IMR-90 (cell line): ENCODE measurements around the gene FAM184A. TPM values are rescaled to one million over a fixed set of nuclear protein-coding genes. Genes with fewer than 3 reads are reported as not detected.

Source experiments
- ATAC-seq: fragments of 200-7000 bp; cut with Tn5 transposase; 2 replicates; pipeline ENCODE4 v1.9.1; 2020; ENCODE audit warnings: low read depth, mild to moderate bottlenecking, moderate library complexity
- BruUV-seq: library from RNA; stranded (reverse); fragments of 400-500 nt; replicated peaks from 2 replicates; lab custom pipeline; 2021; lab: Mats Ljungman, UMichigan
- CTCF ChIA-PET: fragments of 300-600 bp; formaldehyde crosslinking; extraction: SDS; loops from one replicate; lab custom pipeline; 2021; ENCODE audit warnings: antibody characterized with exemption; lab: Yijun Ruan, JAX
- POLR2A ChIA-PET: fragments of 300-600 bp; sonication (Branson Sonifier 250); formaldehyde crosslinking; loops from one replicate; lab custom pipeline; 2022; ENCODE audit warnings: antibody characterized with exemption; ENCODE audit not compliant: unreplicated experiment; lab: Charles Lee
- DNase-seq: peaks from one replicate; pipeline ENCODE4 v3.0.0; 2013
- H2AFZ ChIP-seq: replicated peaks from 2 replicates; pipeline ENCODE3; 2013; ENCODE audit warnings: low read length, mild to moderate bottlenecking; ENCODE audit not compliant: poor library complexity
- H2AK5ac ChIP-seq: 2 replicates; pipeline ENCODE4 v1.6.1; 2013; ENCODE audit warnings: low read depth, low read length, inconsistent platforms
- H2AK9ac ChIP-seq: replicated peaks from 2 replicates; pipeline ENCODE3; 2013; ENCODE audit warnings: mild to moderate bottlenecking, low read depth, low read length, moderate library complexity; ENCODE audit not compliant: poor library complexity
- H2BK120ac ChIP-seq: 2 replicates; pipeline ENCODE4 v1.6.1; 2013; ENCODE audit warnings: low read depth, low read length, inconsistent platforms
- H2BK15ac ChIP-seq: 3 replicates; pipeline ENCODE4 v1.6.1; 2013; ENCODE audit warnings: low read depth, low read length, inconsistent platforms
- H2BK20ac ChIP-seq: 2 replicates; pipeline ENCODE4 v1.6.1; 2013; ENCODE audit warnings: low read depth, mild to moderate bottlenecking, inconsistent platforms, low read length, moderate library complexity
- H2BK5ac ChIP-seq: 2 replicates; pipeline ENCODE4 v1.6.1; 2013; ENCODE audit warnings: mild to moderate bottlenecking, low read depth, low read length, inconsistent platforms; ENCODE audit not compliant: poor library complexity, severe bottlenecking
- H3K14ac ChIP-seq: replicated peaks from 2 replicates; pipeline ENCODE4 v1.6.1; 2013; ENCODE audit warnings: low read depth, low read length, inconsistent platforms
- H3K18ac ChIP-seq: 2 replicates; pipeline ENCODE4 v1.6.1; 2013; ENCODE audit warnings: low read depth, low read length, control low read depth
- H3K23ac ChIP-seq: 2 replicates; pipeline ENCODE4 v1.6.1; 2013; ENCODE audit warnings: low read depth, low read length, inconsistent platforms
- H3K27ac ChIP-seq: 2 replicates; pipeline ENCODE4 v1.5.1; 2013; ENCODE audit warnings: mild to moderate bottlenecking, control low read depth, low read length; ENCODE audit not compliant: insufficient read depth
- H3K27me3 ChIP-seq: 2 replicates; pipeline ENCODE4 v1.6.1; 2013; ENCODE audit warnings: low read length; ENCODE audit not compliant: control insufficient read depth, insufficient read depth
- H3K36me3 ChIP-seq: 2 replicates; pipeline ENCODE4 v1.6.1; 2013; ENCODE audit warnings: low read length, mixed read lengths; ENCODE audit not compliant: control insufficient read depth, insufficient read depth
- H3K4ac ChIP-seq: 2 replicates; pipeline ENCODE4 v1.6.1; 2013; ENCODE audit warnings: low read depth, low read length, inconsistent platforms
- H3K4me1 ChIP-seq: 2 replicates; pipeline ENCODE4 v1.6.1; 2013; ENCODE audit warnings: low read length, mixed read lengths; ENCODE audit not compliant: control insufficient read depth, insufficient read depth
- H3K4me2 ChIP-seq: 2 replicates; pipeline ENCODE4 v1.6.1; 2013; ENCODE audit warnings: low read depth, mild to moderate bottlenecking, control low read depth, low read length, moderate library complexity
- H3K4me3 ChIP-seq: 2 replicates; pipeline ENCODE4 v1.5.1; 2013; ENCODE audit warnings: low read depth, mild to moderate bottlenecking, control low read depth, low read length, moderate library complexity; ENCODE audit not compliant: insufficient read depth
- H3K56ac ChIP-seq: 2 replicates; pipeline ENCODE4 v1.6.1; 2013; ENCODE audit warnings: low read length, inconsistent platforms; ENCODE audit not compliant: insufficient read depth; ENCODE audit errors: extremely low read depth
- H3K79me1 ChIP-seq, 2 experiments: 2 replicates each; pipeline ENCODE4 v1.6.1; 2013; ENCODE audit warnings: low read length in 2 of 2, inconsistent platforms in 1 of 2, low read depth in 1 of 2
- H3K9ac ChIP-seq: 2 replicates; pipeline ENCODE4 v1.6.1; 2013; ENCODE audit warnings: low read depth, low read length, control low read depth
- H3K9me1 ChIP-seq: 2 replicates; pipeline ENCODE4 v1.6.1; 2013; ENCODE audit warnings: low read length, inconsistent platforms; ENCODE audit not compliant: insufficient read depth
- H3K9me3 ChIP-seq: 2 replicates; pipeline ENCODE4 v1.6.1; 2013; ENCODE audit warnings: low read length; ENCODE audit not compliant: control insufficient read depth, insufficient read depth
- H4K20me1 ChIP-seq: 2 replicates; pipeline ENCODE4 v1.6.1; 2013; ENCODE audit warnings: low read length, inconsistent platforms; ENCODE audit not compliant: insufficient read depth
- H4K5ac ChIP-seq: 2 replicates; pipeline ENCODE4 v1.6.1; 2013; ENCODE audit warnings: mild to moderate bottlenecking, low read depth, low read length, control low read depth
- H4K8ac ChIP-seq, 2 experiments: 2 replicates each; pipeline ENCODE4 v1.6.1; 2013; ENCODE audit warnings: low read depth in 2 of 2, low read length in 2 of 2, control low read depth in 1 of 2, inconsistent platforms in 1 of 2
- H4K91ac ChIP-seq: 2 replicates; pipeline ENCODE4 v1.6.1; 2013; ENCODE audit warnings: low read depth, low read length, inconsistent platforms; ENCODE audit not compliant: insufficient read depth
- CEBPB ChIP-seq: IDR thresholded peaks from 2 replicates; pipeline ENCODE4 v1.6.1; 2012; ENCODE audit warnings: low read depth, low read length, improper control_type of control experiment
- CHD1 ChIP-seq: IDR thresholded peaks from 2 replicates; pipeline ENCODE4 v1.6.1; 2012; ENCODE audit warnings: low read depth, low read length, improper control_type of control experiment
- FOS ChIP-seq: fragments of 150-350 bp; IDR thresholded peaks from 2 replicates; pipeline ENCODE4 v1.6.1; 2016; ENCODE audit warnings: low read depth, low read length
- MXI1 ChIP-seq: IDR thresholded peaks from 2 replicates; pipeline ENCODE4 v1.6.1; 2012; ENCODE audit warnings: low read depth, mild to moderate bottlenecking, low read length, moderate library complexity, borderline replicate concordance
- POLR2A ChIP-seq: IDR thresholded peaks from 2 replicates; pipeline ENCODE4 v1.6.1; 2012; ENCODE audit warnings: mild to moderate bottlenecking, low read depth, low read length
- RFX5 ChIP-seq: IDR thresholded peaks from 2 replicates; pipeline ENCODE4 v1.8.0; 2012; ENCODE audit warnings: low read depth, mild to moderate bottlenecking, low read length, moderate library complexity
- WGBS, 2 experiments: methylation state at CpG; one replicate each; pipeline versions ENCODE4 v1.1.5 to v1.1.7; 2013; ENCODE audit warnings: missing lambda C conversion rate in 2 of 2; ENCODE audit not compliant: insufficient read length in 1 of 2; ENCODE audit errors: extremely low coverage in 2 of 2; 5-methylcytosine and 5-hydroxymethylcytosine counted together
- dilution Hi-C: fragments of 300-500 bp; cut with HindIII; formaldehyde crosslinking; loops from one replicate; pipeline ENCODE4 v1.14.3; 2018; ENCODE audit warnings: low sequenced_read_pairs; ENCODE audit not compliant: unreplicated experiment
- in situ Hi-C: fragments of 300-500 bp; cut with MboI; formaldehyde crosslinking; loops from 3 replicates; pipeline ENCODE4 v1.14.3; 2019; ENCODE audit warnings: low sequenced_read_pairs, inconsistent platforms, mixed read lengths
- intact Hi-C: fragments of 100-400 bp; cut with micrococcal nuclease; formaldehyde crosslinking; loops from 2 replicates; pipeline ENCODE4 v1.10.0; 2022
- polyA plus RNA-seq, 3 experiments: library from polyadenylated mRNA; depleted of rRNA; stranded (reverse); fragments of >200 nt; gene quantifications; 2 replicates each; pipeline ENCODE4 v1.2.3, GENCODE V29; 2012; ENCODE audit warnings: low replicate concordance in 1 of 3
- total RNA-seq: library from RNA; depleted of rRNA; stranded (reverse); fragments of >200 nt; gene quantifications from 2 replicates; pipeline ENCODE4 v1.2.3, GENCODE V29; 2012
- TF ChIP-seq, protein P1 (sequence below): conservative IDR thresholded peaks from 2 replicates; pipeline ENCODE4 v1.5.1; 2012; ENCODE audit warnings: mild to moderate bottlenecking, low read depth, low read length, improper control_type of control experiment

FAM184A gene
- total and polyA plus RNA-seq, 2 of the 4 experiments (the other 2 are of a cell fraction) = 0.03 TPM; not detected in 1

DNA sequence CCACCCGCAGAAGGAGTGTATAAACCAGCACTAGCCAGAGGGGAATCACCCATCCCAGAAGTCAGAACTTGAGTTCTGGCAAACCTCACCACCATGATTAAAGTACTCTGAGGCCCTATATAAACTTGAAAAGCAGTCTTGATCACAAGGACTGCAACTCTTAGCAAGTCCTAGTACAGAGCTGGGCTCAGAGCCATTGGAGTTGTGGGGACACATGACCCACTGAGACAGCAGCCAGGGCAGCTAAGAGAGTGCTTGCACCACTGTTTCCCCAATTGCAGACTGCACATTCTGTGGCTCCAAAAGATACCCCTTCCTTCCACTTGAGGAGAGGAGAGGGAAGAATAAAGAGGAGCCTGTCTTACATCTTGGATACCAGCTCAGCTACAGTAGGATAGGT, 138.8 kb downstream of the FAM184A start:
- no peak overlapping the region for H4K91ac ChIP-seq
- H2AFZ ChIP-seq = no peak overlapping the region
- no peak overlapping the region for H4K5ac ChIP-seq
- no peak overlapping the region for H3K27ac ChIP-seq
- dilution Hi-C loops = no loop called here
- no peak for DNase-seq
- no peak overlapping the region for H2BK120ac ChIP-seq
- no peak overlapping the region for H2BK20ac ChIP-seq
- no peak overlapping the region for H3K18ac ChIP-seq
- intact Hi-C loops = no loop called here
- H3K4me3 ChIP-seq = no peak overlapping the region
- no peak overlapping the region for H3K56ac ChIP-seq
- 83% methylated on average over 1 of the region's 1 CpG; no CpG with 5 or more reads in 1 of the 2 experiments for WGBS, 2 experiments
- CTCF ChIA-PET = no interaction called here
- no peak overlapping the region for H3K23ac ChIP-seq
- H4K8ac ChIP-seq = no peak overlapping the region
- no peak overlapping the region for H3K9ac ChIP-seq
- H3K14ac ChIP-seq = no peak overlapping the region
- no peak overlapping the region for H2BK15ac ChIP-seq
- H3K4me2 ChIP-seq = no peak overlapping the region
- no peaks in the 10 kb centered on the region for H3K79me1 ChIP-seq
- H2BK5ac ChIP-seq = no peak overlapping the region
- no peak overlapping the region for H3K4ac ChIP-seq
- no peaks in the 10 kb centered on the region; the same call in 1 of the 2 replicates for H3K27me3 ChIP-seq
- peaks cover under 1% of the 10 kb centered on the region; the same call in 1 of the 2 replicates for H3K9me3 ChIP-seq
- H3K4me1 ChIP-seq = no peaks in the 10 kb centered on the region
- in situ Hi-C loops = no loop called here
- no peak overlapping the region for H2AK9ac ChIP-seq
- no peak overlapping the region for H2AK5ac ChIP-seq
- POLR2A ChIA-PET = no interaction called here
- no peaks in the 10 kb centered on the region for H3K9me1 ChIP-seq
- TF ChIP-seq POLR2A = no peak
- TF ChIP-seq FOS = no peak
- TF ChIP-seq RFX5 = no peak
- TF ChIP-seq, protein P1, sequence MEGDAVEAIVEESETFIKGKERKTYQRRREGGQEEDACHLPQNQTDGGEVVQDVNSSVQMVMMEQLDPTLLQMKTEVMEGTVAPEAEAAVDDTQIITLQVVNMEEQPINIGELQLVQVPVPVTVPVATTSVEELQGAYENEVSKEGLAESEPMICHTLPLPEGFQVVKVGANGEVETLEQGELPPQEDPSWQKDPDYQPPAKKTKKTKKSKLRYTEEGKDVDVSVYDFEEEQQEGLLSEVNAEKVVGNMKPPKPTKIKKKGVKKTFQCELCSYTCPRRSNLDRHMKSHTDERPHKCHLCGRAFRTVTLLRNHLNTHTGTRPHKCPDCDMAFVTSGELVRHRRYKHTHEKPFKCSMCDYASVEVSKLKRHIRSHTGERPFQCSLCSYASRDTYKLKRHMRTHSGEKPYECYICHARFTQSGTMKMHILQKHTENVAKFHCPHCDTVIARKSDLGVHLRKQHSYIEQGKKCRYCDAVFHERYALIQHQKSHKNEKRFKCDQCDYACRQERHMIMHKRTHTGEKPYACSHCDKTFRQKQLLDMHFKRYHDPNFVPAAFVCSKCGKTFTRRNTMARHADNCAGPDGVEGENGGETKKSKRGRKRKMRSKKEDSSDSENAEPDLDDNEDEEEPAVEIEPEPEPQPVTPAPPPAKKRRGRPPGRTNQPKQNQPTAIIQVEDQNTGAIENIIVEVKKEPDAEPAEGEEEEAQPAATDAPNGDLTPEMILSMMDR = no peak
- no peak for TF ChIP-seq MXI1
- TF ChIP-seq CHD1 = no peak
- no peak for TF ChIP-seq CEBPB
- no peaks in the 10 kb centered on the region for H4K20me1 ChIP-seq
- no peak for ATAC-seq
- no TSS peak for BruUV-seq
- H3K36me3 ChIP-seq = no peaks in the 10 kb centered on the region
